C4-2B (cell line): ENCODE measurements around the gene EIF5B.

Source experiments
- ZFX ChIP-seq: fragments of 450-650 bp; IDR thresholded peaks from 2 replicates; pipeline ENCODE4 v1.6.1; 2017
- TF ChIP-seq, protein P1 (sequence below): fragments of 450-650 bp; conservative IDR thresholded peaks from 2 replicates; pipeline ENCODE4 v1.5.1; 2017; ENCODE audit warnings: mild to moderate bottlenecking

DNA sequence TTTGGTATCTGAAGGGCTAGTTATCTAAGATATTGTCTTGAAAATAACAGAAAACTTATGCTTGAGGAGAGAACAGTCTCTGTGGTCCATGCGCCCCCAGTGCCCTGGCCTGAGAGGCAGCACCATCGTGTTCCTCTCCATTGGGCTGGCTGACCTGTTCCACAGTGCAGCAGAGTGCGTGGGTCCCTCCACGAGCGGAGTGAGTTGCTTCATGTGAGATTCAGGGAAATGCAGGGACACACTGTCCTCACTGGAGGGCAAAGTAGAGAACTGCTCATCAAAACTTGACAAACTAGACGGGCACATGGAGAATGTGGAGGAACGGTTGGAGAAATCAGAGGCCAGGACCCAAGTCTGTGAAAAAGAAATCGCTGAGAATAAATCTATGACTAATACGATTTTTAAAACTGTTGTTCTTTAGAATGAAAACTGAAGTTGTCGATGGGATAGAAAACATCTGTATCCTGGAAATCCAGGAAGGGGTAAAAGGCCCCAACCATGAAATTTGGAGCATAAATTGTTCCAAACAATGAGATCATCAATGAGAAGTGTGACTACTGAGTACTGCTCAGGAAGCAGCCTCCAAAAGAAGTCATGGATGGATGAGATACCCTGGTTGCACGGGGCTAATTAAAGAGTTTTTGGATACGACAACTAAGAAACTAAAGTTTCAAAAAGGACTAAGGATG, 94.5 kb downstream of the EIF5B start:
- TF ChIP-seq, protein P1, sequence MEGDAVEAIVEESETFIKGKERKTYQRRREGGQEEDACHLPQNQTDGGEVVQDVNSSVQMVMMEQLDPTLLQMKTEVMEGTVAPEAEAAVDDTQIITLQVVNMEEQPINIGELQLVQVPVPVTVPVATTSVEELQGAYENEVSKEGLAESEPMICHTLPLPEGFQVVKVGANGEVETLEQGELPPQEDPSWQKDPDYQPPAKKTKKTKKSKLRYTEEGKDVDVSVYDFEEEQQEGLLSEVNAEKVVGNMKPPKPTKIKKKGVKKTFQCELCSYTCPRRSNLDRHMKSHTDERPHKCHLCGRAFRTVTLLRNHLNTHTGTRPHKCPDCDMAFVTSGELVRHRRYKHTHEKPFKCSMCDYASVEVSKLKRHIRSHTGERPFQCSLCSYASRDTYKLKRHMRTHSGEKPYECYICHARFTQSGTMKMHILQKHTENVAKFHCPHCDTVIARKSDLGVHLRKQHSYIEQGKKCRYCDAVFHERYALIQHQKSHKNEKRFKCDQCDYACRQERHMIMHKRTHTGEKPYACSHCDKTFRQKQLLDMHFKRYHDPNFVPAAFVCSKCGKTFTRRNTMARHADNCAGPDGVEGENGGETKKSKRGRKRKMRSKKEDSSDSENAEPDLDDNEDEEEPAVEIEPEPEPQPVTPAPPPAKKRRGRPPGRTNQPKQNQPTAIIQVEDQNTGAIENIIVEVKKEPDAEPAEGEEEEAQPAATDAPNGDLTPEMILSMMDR: no peak
- no peak for TF ChIP-seq ZFX
